ENCODE results near the gene SPECC1L. TPM values are rescaled to one million over a fixed set of nuclear protein-coding genes. Genes with fewer than 3 reads are reported as not detected.

The SPECC1L gene
- total RNA-seq, 1 donor = 46.7 TPM

- Histone ChIP-seq H3K79me2 (ENCODE audit: insufficient read depth, low read length) (peaks cover 30% of the 10 kb centered on the region), H3K4me1 (ENCODE audit: insufficient read depth, low read length) (peaks cover 35% of the 10 kb centered on the region), H4K20me1 (ENCODE audit: insufficient read depth, low read length) (peaks cover 18% of the 10 kb centered on the region), H3K36me3 (ENCODE audit: insufficient read depth, low read length) (peaks cover 49% of the 10 kb centered on the region), H3K27me3 (ENCODE audit: insufficient read depth, low read length) (no peaks in the 10 kb centered on the region), H2AFZ (ENCODE audit: low read length) (no peak overlapping the region), H3K9me3 (ENCODE audit: low read depth, low read length) (no peaks in the 10 kb centered on the region), H3K27ac (ENCODE audit: low read depth, low read length) (peak overlapping the region; percentile 69), H3K4me2 (ENCODE audit: insufficient read depth, low read length) (peak overlapping the region; percentile 72), H3K4me3 (ENCODE audit: insufficient read depth, low read length) (no peak overlapping the region)
- no peak for TF ChIP-seq CTCF (IDR thresholded peaks at IDR 0.05; ENCODE audit: extremely low read depth, low read depth, low read length)
- DNase-seq (ENCODE audit: insufficient read length, low spot score, missing footprints) = no peak
These were observed 67.4 kb downstream of the SPECC1L start for GRCh38 chr22:24337894-24338645.

- Histone ChIP-seq H2AFZ (ENCODE audit: low read length) (no peak overlapping the region), H3K4me3 (ENCODE audit: insufficient read depth, low read length) (peak overlapping the region; percentile 38), H3K27me3 (ENCODE audit: insufficient read depth, low read length) (no peaks in the 10 kb centered on the region), H3K36me3 (ENCODE audit: insufficient read depth, low read length) (peaks cover 56% of the 10 kb centered on the region), H3K4me1 (ENCODE audit: insufficient read depth, low read length) (peaks cover 28% of the 10 kb centered on the region), H3K9me3 (ENCODE audit: low read depth, low read length) (no peaks in the 10 kb centered on the region), H3K4me2 (ENCODE audit: insufficient read depth, low read length) (peak overlapping the region; percentile 72), H3K79me2 (ENCODE audit: insufficient read depth, low read length) (peaks cover 30% of the 10 kb centered on the region), H3K27ac (ENCODE audit: low read depth, low read length) (peak overlapping the region; percentile 69), H4K20me1 (ENCODE audit: insufficient read depth, low read length) (peaks cover 18% of the 10 kb centered on the region)
- TF ChIP-seq CTCF (IDR thresholded peaks at IDR 0.05; ENCODE audit: extremely low read depth, low read depth, low read length) = no peak
- no peak for DNase-seq (ENCODE audit: insufficient read length, low spot score, missing footprints)
These were observed 68.3 kb downstream of the SPECC1L start for GRCh38 chr22:24338726-24339451.

- TF ChIP-seq CTCF (IDR thresholded peaks at IDR 0.05; ENCODE audit: extremely low read depth, low read depth, low read length) = no peak
- H3K79me2 ChIP-seq (ENCODE audit: insufficient read depth, low read length) = peaks cover 26% of the 10 kb centered on the region
- peaks cover 59% of the 10 kb centered on the region for H3K36me3 ChIP-seq (ENCODE audit: insufficient read depth, low read length)
- no peaks in the 10 kb centered on the region for H3K9me3 ChIP-seq (ENCODE audit: low read depth, low read length)
- H3K4me3 ChIP-seq (ENCODE audit: insufficient read depth, low read length) = peak overlapping the region; percentile 38
- no peak overlapping the region for H2AFZ ChIP-seq (ENCODE audit: low read length)
- peaks cover 18% of the 10 kb centered on the region for H4K20me1 ChIP-seq (ENCODE audit: insufficient read depth, low read length)
- peaks cover 28% of the 10 kb centered on the region for H3K4me1 ChIP-seq (ENCODE audit: insufficient read depth, low read length)
- DNase-seq (ENCODE audit: insufficient read length, low spot score, missing footprints) = no peak
- H3K27ac ChIP-seq (ENCODE audit: low read depth, low read length) = peak overlapping the region; percentile 69
- H3K27me3 ChIP-seq (ENCODE audit: insufficient read depth, low read length) = no peaks in the 10 kb centered on the region
- peak overlapping the region; percentile 72 for H3K4me2 ChIP-seq (ENCODE audit: insufficient read depth, low read length)
These were observed 68.8 kb downstream of the SPECC1L start for GRCh38 chr22:24339452-24339747.

GRCh38 chr22:24341627-24342026, 71.0 kb downstream of the SPECC1L start:
- H3K36me3 ChIP-seq (ENCODE audit: insufficient read depth, low read length) = peaks cover 60% of the 10 kb centered on the region
- no peak for DNase-seq (ENCODE audit: insufficient read length, low spot score, missing footprints)
- TF ChIP-seq CTCF (IDR thresholded peaks at IDR 0.05; ENCODE audit: extremely low read depth, low read depth, low read length) = no peak
- H3K4me1 ChIP-seq (ENCODE audit: insufficient read depth, low read length) = peaks cover 20% of the 10 kb centered on the region
- no peak overlapping the region for H3K4me2 ChIP-seq (ENCODE audit: insufficient read depth, low read length)
- no peak overlapping the region for H3K27ac ChIP-seq (ENCODE audit: low read depth, low read length)
- H3K4me3 ChIP-seq (ENCODE audit: insufficient read depth, low read length) = no peak overlapping the region
- no peak overlapping the region for H2AFZ ChIP-seq (ENCODE audit: low read length)
- peaks cover 18% of the 10 kb centered on the region for H4K20me1 ChIP-seq (ENCODE audit: insufficient read depth, low read length)
- no peaks in the 10 kb centered on the region for H3K9me3 ChIP-seq (ENCODE audit: low read depth, low read length)
- no peaks in the 10 kb centered on the region for H3K27me3 ChIP-seq (ENCODE audit: insufficient read depth, low read length)
- peaks cover 15% of the 10 kb centered on the region for H3K79me2 ChIP-seq (ENCODE audit: insufficient read depth, low read length)

All from osteoblast (primary cell).